Panc1 (cell line): ENCODE data around the gene SLCO2A1.

ENCODE experiments used
- POLR2AphosphoS5 ChIP-seq: IDR thresholded peaks from 2 replicates; pipeline ENCODE4 v1.6.1; 2012; ENCODE audit warnings: mild to moderate bottlenecking, low read depth, low read length, moderate library complexity
- SIN3A ChIP-seq: IDR thresholded peaks from 2 replicates; pipeline ENCODE4 v1.6.1; 2012; ENCODE audit warnings: low read depth, mild to moderate bottlenecking, low read length, moderate library complexity, borderline replicate concordance; ENCODE audit not compliant: insufficient read depth
- TF ChIP-seq, protein P1 (sequence below): fragments of 450-650 bp; IDR thresholded peaks from 2 replicates; pipeline ENCODE4 v1.5.1; 2017; ENCODE audit warnings: mild to moderate bottlenecking
- TF ChIP-seq, protein P2 (sequence below), 2 experiments: IDR thresholded peaks; 2 replicates each; pipeline ENCODE4 v1.6.1; 2011 to 2012; ENCODE audit warnings: low read depth in 2 of 2, control low read depth in 1 of 2, low read length in 1 of 2, mild to moderate bottlenecking in 1 of 2, moderate library complexity in 1 of 2; ENCODE audit not compliant: insufficient read depth in 1 of 2

DNA sequence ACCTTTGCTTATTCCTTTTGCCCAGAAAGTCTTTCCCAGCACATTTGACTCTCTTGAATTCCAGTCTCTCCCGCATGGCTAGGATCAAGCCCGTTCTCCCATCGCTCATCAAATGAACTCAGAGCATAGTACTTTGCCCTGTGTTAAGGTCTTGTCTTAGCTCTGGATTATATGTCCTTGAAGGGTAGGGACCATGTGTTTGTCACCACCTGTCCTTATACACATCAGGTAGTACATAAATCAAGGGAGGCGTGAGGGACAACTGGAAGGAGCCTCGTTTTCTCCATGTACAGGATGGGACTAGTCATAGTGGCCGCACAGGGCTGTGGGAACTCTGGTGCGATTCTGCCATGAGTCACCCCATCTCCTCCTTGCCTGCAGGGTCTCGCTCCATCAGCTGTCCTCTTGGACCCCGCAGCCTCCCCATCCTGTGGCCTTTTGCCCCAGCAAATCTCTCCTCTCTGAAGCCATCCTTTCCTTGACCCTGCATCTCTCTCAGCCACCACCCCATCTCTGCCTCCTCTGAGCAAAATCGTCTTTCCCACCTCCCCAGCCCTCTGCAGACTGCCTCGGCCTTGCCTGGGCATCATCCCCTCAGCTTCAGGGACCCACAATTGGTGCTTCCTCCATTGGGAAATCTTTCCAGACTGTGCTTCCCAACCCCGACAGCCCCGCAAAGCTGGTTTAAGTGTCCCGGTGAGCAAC lies 100.7 kb downstream of the SLCO2A1 start:
- TF ChIP-seq SIN3A: no peak
- TF ChIP-seq, protein P1, sequence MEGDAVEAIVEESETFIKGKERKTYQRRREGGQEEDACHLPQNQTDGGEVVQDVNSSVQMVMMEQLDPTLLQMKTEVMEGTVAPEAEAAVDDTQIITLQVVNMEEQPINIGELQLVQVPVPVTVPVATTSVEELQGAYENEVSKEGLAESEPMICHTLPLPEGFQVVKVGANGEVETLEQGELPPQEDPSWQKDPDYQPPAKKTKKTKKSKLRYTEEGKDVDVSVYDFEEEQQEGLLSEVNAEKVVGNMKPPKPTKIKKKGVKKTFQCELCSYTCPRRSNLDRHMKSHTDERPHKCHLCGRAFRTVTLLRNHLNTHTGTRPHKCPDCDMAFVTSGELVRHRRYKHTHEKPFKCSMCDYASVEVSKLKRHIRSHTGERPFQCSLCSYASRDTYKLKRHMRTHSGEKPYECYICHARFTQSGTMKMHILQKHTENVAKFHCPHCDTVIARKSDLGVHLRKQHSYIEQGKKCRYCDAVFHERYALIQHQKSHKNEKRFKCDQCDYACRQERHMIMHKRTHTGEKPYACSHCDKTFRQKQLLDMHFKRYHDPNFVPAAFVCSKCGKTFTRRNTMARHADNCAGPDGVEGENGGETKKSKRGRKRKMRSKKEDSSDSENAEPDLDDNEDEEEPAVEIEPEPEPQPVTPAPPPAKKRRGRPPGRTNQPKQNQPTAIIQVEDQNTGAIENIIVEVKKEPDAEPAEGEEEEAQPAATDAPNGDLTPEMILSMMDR: no peak
- TF ChIP-seq POLR2AphosphoS5: no peak
- TF ChIP-seq, protein P2, sequence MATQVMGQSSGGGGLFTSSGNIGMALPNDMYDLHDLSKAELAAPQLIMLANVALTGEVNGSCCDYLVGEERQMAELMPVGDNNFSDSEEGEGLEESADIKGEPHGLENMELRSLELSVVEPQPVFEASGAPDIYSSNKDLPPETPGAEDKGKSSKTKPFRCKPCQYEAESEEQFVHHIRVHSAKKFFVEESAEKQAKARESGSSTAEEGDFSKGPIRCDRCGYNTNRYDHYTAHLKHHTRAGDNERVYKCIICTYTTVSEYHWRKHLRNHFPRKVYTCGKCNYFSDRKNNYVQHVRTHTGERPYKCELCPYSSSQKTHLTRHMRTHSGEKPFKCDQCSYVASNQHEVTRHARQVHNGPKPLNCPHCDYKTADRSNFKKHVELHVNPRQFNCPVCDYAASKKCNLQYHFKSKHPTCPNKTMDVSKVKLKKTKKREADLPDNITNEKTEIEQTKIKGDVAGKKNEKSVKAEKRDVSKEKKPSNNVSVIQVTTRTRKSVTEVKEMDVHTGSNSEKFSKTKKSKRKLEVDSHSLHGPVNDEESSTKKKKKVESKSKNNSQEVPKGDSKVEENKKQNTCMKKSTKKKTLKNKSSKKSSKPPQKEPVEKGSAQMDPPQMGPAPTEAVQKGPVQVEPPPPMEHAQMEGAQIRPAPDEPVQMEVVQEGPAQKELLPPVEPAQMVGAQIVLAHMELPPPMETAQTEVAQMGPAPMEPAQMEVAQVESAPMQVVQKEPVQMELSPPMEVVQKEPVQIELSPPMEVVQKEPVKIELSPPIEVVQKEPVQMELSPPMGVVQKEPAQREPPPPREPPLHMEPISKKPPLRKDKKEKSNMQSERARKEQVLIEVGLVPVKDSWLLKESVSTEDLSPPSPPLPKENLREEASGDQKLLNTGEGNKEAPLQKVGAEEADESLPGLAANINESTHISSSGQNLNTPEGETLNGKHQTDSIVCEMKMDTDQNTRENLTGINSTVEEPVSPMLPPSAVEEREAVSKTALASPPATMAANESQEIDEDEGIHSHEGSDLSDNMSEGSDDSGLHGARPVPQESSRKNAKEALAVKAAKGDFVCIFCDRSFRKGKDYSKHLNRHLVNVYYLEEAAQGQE (IDR thresholded peaks at IDR 0.05; ENCODE audit: insufficient read depth in 1 of 2, low read depth in 2 of 2, low read length in 1 of 2): no peak
